Adrenal gland (tissue), 5 donors: ENCODE data around the gene COL20A1.

ENCODE experiments used
- POLR2A ChIP-seq, 2 donors: fragments of 450-650 bp; IDR thresholded peaks; one replicate each; pipeline ENCODE4 v1.6.1; 2017; ENCODE audit warnings: antibody characterized with exemption in 2 of 2, mild to moderate bottlenecking in 2 of 2, moderate library complexity in 1 of 2
- TF ChIP-seq, protein P1 (sequence below), 6 experiments: fragments of 450-650 bp in 4 of 6; fragments of 200-600 bp in 2 of 6; sonication (generic) in 1 of 6; IDR thresholded peaks; 1 replicate in 5 of 6; 2 replicates in 1 of 6; pipeline versions ENCODE4 v1.5.1 to v1.8.0; 2016 to 2021; ENCODE audit warnings: antibody characterized with exemption in 6 of 6, mild to moderate bottlenecking in 2 of 6, moderate library complexity in 1 of 6
- donor health status: DM: no; HTN: no; CAD: no.

DNA sequence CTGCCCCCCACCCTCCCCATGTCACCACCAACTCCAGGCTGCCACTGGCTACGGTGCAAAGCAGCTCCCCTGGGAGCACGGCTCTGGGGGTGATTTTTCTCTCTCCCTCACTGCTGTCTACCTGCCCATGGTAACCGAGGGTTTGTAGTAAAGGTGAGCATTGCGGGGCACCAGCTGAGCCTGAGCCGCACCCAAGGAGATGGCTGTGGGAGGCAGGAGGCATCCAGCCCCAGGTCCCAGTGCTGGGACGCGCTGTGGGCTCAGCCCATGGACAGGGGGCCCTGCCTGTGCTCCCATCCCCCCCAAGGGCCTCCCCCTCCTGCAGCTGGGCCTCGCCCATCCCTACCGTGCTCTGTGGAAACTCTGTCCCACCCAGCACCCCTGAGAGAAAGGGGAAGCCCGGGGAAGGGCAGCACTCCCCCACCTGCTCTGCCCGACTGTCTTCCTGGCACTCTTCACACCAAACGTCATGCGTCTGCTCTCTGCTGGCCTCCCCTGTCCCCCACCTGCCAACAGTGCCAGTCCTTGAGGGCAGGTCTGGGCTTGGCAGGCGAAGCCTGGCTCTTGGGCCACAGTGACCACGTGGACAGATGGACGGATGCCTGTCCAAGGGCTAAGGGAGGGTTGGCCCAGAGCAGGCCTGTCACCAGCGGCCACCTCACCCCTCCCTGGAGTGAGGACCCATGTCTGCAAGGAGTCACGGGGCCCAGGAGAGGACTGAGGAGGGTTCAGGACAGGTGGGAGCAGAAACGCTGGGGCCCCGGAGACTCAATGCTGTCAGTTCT, 72.0 kb downstream of the COL20A1 start:
- no peak for TF ChIP-seq POLR2A (IDR thresholded peaks at IDR 0.05)
- TF ChIP-seq, protein P1, sequence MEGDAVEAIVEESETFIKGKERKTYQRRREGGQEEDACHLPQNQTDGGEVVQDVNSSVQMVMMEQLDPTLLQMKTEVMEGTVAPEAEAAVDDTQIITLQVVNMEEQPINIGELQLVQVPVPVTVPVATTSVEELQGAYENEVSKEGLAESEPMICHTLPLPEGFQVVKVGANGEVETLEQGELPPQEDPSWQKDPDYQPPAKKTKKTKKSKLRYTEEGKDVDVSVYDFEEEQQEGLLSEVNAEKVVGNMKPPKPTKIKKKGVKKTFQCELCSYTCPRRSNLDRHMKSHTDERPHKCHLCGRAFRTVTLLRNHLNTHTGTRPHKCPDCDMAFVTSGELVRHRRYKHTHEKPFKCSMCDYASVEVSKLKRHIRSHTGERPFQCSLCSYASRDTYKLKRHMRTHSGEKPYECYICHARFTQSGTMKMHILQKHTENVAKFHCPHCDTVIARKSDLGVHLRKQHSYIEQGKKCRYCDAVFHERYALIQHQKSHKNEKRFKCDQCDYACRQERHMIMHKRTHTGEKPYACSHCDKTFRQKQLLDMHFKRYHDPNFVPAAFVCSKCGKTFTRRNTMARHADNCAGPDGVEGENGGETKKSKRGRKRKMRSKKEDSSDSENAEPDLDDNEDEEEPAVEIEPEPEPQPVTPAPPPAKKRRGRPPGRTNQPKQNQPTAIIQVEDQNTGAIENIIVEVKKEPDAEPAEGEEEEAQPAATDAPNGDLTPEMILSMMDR (IDR thresholded peaks at IDR 0.05): no peak
